ENCODE results near the gene NKG7.

DNA sequence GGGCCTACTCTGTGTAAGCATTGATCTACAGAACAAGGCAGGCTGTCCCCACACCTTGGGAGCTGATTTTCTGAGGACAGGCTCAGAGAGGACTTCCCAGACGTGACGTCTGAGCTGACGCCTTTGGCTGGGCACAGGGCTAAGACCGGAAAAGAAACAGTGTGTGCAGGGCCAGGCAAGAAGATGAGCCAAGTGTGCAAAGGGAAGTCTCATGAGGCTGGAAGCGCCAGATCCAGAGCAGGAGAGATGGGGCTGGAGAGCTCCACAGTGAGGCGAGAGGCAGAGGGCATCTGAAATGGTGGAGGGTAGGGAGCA lies 48.3 kb downstream of the NKG7 start:
- TF ChIP-seq, protein P1, sequence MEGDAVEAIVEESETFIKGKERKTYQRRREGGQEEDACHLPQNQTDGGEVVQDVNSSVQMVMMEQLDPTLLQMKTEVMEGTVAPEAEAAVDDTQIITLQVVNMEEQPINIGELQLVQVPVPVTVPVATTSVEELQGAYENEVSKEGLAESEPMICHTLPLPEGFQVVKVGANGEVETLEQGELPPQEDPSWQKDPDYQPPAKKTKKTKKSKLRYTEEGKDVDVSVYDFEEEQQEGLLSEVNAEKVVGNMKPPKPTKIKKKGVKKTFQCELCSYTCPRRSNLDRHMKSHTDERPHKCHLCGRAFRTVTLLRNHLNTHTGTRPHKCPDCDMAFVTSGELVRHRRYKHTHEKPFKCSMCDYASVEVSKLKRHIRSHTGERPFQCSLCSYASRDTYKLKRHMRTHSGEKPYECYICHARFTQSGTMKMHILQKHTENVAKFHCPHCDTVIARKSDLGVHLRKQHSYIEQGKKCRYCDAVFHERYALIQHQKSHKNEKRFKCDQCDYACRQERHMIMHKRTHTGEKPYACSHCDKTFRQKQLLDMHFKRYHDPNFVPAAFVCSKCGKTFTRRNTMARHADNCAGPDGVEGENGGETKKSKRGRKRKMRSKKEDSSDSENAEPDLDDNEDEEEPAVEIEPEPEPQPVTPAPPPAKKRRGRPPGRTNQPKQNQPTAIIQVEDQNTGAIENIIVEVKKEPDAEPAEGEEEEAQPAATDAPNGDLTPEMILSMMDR (IDR thresholded peaks at IDR 0.05; ENCODE audit: insufficient read depth, low read length), result no peak
- TF ChIP-seq POLR2AphosphoS5 (IDR thresholded peaks at IDR 0.05; ENCODE audit: low read depth), result no peak
- TF ChIP-seq, protein P2, sequence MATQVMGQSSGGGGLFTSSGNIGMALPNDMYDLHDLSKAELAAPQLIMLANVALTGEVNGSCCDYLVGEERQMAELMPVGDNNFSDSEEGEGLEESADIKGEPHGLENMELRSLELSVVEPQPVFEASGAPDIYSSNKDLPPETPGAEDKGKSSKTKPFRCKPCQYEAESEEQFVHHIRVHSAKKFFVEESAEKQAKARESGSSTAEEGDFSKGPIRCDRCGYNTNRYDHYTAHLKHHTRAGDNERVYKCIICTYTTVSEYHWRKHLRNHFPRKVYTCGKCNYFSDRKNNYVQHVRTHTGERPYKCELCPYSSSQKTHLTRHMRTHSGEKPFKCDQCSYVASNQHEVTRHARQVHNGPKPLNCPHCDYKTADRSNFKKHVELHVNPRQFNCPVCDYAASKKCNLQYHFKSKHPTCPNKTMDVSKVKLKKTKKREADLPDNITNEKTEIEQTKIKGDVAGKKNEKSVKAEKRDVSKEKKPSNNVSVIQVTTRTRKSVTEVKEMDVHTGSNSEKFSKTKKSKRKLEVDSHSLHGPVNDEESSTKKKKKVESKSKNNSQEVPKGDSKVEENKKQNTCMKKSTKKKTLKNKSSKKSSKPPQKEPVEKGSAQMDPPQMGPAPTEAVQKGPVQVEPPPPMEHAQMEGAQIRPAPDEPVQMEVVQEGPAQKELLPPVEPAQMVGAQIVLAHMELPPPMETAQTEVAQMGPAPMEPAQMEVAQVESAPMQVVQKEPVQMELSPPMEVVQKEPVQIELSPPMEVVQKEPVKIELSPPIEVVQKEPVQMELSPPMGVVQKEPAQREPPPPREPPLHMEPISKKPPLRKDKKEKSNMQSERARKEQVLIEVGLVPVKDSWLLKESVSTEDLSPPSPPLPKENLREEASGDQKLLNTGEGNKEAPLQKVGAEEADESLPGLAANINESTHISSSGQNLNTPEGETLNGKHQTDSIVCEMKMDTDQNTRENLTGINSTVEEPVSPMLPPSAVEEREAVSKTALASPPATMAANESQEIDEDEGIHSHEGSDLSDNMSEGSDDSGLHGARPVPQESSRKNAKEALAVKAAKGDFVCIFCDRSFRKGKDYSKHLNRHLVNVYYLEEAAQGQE (IDR thresholded peaks at IDR 0.05; ENCODE audit: insufficient replicate concordance, low read depth), result no peak
- no peak for TF ChIP-seq GABPA (IDR thresholded peaks at IDR 0.05; ENCODE audit: low read depth)
- TF ChIP-seq SPI1 (IDR thresholded peaks at IDR 0.05; ENCODE audit: borderline replicate concordance, low read depth), result no peak

Measured in HL-60 (cell line).